Measurements from ENCODE around the gene PRR12. TPM values are rescaled to one million over a fixed set of nuclear protein-coding genes. Genes with fewer than 3 reads are reported as not detected.

Gene PRR12
- total RNA-seq, 2 experiments from 2014 or later = 41.7 to 42.2 TPM

GRCh38 chr19:49665351-49666119 is 74.6 kb downstream of the PRR12 start, which contains the start of the genes BCL2L12 and IRF3:
Gene BCL2L12, plus strand, starts transcription at chr19:49665933. Its CDS starts 760 bp downstream, at chr19:49666693.
Gene IRF3, minus strand, starts transcription at chr19:49665857. Its CDS starts 1,019 bp downstream, at chr19:49664838.
- peak; percentile 78 for ATAC-seq (ENCODE audit: poor library complexity)

GRCh38 chr19:49666120-49666444 is 75.1 kb downstream of the PRR12 start:
- Histone ChIP-seq H3K9me3 (ENCODE audit: control insufficient read depth in 1 of 2, insufficient read depth in 1 of 2, low read length in 2 of 2) (no peaks in the 10 kb centered on the region), H3K27ac (ENCODE audit: low read depth in 1 of 2, low read length in 2 of 2) (peak overlapping the region; percentile 57 to 90), H3K4me3 (ENCODE audit: low read length) (peak overlapping the region; percentile 62), H3K36me3 (ENCODE audit: insufficient read depth, low read length) (peaks cover 19% of the 10 kb centered on the region), H3K27me3 (ENCODE audit: control insufficient read depth in 1 of 2, insufficient read depth in 2 of 2, low read length in 2 of 2) (no peaks in the 10 kb centered on the region), H3K4me1 (ENCODE audit: insufficient read depth, low read length) (peaks cover 44% of the 10 kb centered on the region)
- ChIA-PET CTCF (interaction anchor here (0.8 to 1.5 kb wide), 3 partner anchors 13 to 25 kb away, joined by 3 to 4 read pairs (median 4); no protein-coding TSS in a partner anchor), POLR2A (interaction anchor here (0.9 to 6.7 kb wide), 6 partner anchors 10 to 214 kb away, joined by 5 to 125 read pairs (median 25); partner anchors contain the start of genes PIH1D1, PRMT1, PRR12 and RRAS)
- no peaks in the 10 kb centered on the region for H3K27me3 Mint-ChIP-seq
- H3K27ac Mint-ChIP-seq = peak overlapping the region; percentile 88
- intact Hi-C loops (cut with DNase I, micrococcal nuclease) = loop anchor here (1.0 to 10.0 kb wide), 2 partner anchors 9 to 1411 kb away; partner anchors contain the start of gene CARD8 (in 1 of the 2)
- peak overlapping the region; percentile 95 for H3K4me3 Mint-ChIP-seq
- H3K36me3 Mint-ChIP-seq (ENCODE audit: low read depth) = peaks cover 29% of the 10 kb centered on the region
- no peak for TF ChIP-seq CTCF (IDR thresholded peaks at IDR 0.05)
- DNase-seq (no peak), ATAC-seq (ENCODE audit: poor library complexity) (peak; percentile 3)
- H3K9me3 Mint-ChIP-seq = no peaks in the 10 kb centered on the region
- peaks cover 18% of the 10 kb centered on the region for H3K4me1 Mint-ChIP-seq (ENCODE audit: low read depth)

More at GRCh38 chr19:49665351-49666119, 74.6 kb downstream of the PRR12 start, which contains the start of the genes BCL2L12 and IRF3:
- Mint-ChIP-seq H3K27ac (peak within 1 kb of the TSS; percentile 88), H3K36me3 (ENCODE audit: low read depth) (peaks cover 29% of the 10 kb centered on the region), H3K27me3 (no peaks in the 10 kb centered on the region), H3K4me1 (ENCODE audit: low read depth) (peaks cover 18% of the 10 kb centered on the region), H3K9me3 (no peaks in the 10 kb centered on the region), H3K4me3 (peak within 1 kb of the TSS; percentile 95)
- H3K27me3 ChIP-seq (ENCODE audit: control insufficient read depth in 1 of 2, insufficient read depth in 2 of 2, low read length in 2 of 2) = no peaks in the 10 kb centered on the region
- no peak for TF ChIP-seq CTCF (IDR thresholded peaks at IDR 0.05)
- POLR2A ChIA-PET = interaction anchor here (0.9 to 6.7 kb wide), 10 partner anchors 10 to 214 kb away, joined by 4 to 125 read pairs (median 9); partner anchors contain the start of genes FUZ, NOSIP, PIH1D1 and PRMT1
- peaks cover 44% of the 10 kb centered on the region for H3K4me1 ChIP-seq (ENCODE audit: insufficient read depth, low read length)
- DNase-seq = peak; percentile 99 to 100 (median 99)
- intact Hi-C loops (cut with DNase I, micrococcal nuclease) = loop anchor here (1.0 to 10.0 kb wide), 6 partner anchors 10 to 1411 kb away; partner anchors contain the start of genes CARD8 (in 1 of the 2), PRR12 (in 1 of the 2) and SCAF1 (in 1 of the 2)
- peak within 1 kb of the TSS; percentile 62 for H3K4me3 ChIP-seq (ENCODE audit: low read length)
- H3K36me3 ChIP-seq (ENCODE audit: insufficient read depth, low read length) = peaks cover 25% of the 10 kb centered on the region
- H3K9me3 ChIP-seq (ENCODE audit: control insufficient read depth in 1 of 2, insufficient read depth in 1 of 2, low read length in 2 of 2) = no peaks in the 10 kb centered on the region
- CTCF ChIA-PET = interaction anchor here (0.8 to 1.6 kb wide), 4 partner anchors 13 to 192 kb away, joined by 3 to 4 read pairs (median 4); no protein-coding TSS in a partner anchor
- peak within 1 kb of the TSS; percentile 57 to 90 for H3K27ac ChIP-seq (ENCODE audit: low read depth in 1 of 2, low read length in 2 of 2)

- H3K27ac Mint-ChIP-seq = peak overlapping the region; percentile 40
- POLR2A ChIA-PET = interaction anchor here (1.3 to 1.5 kb wide), 2 partner anchors 9 to 172 kb away, joined by 4 to 6 read pairs; partner anchors contain the start of genes PRMT1 and RPS11
- intact Hi-C loops (cut with DNase I, micrococcal nuclease) = loop anchor here in 1 of 2 experiments (1.0 to 10.0 kb wide), 2 partner anchors 23 to 1413 kb away; partner anchors contain the start of gene CARD8
- Histone ChIP-seq H3K9me3 (ENCODE audit: control insufficient read depth in 1 of 2, insufficient read depth in 1 of 2, low read length in 2 of 2) (no peaks in the 10 kb centered on the region), H3K27me3 (ENCODE audit: control insufficient read depth in 1 of 2, insufficient read depth in 2 of 2, low read length in 2 of 2) (no peaks in the 10 kb centered on the region), H3K36me3 (ENCODE audit: insufficient read depth, low read length) (peaks cover 7% of the 10 kb centered on the region), H3K4me1 (ENCODE audit: insufficient read depth, low read length) (peaks cover 42% of the 10 kb centered on the region), H3K27ac (ENCODE audit: low read depth in 1 of 2, low read length in 2 of 2) (no peak overlapping the region), H3K4me3 (ENCODE audit: low read length) (no peak overlapping the region)
- ATAC-seq (ENCODE audit: poor library complexity) (no peak), DNase-seq (no peak)
- CTCF ChIA-PET = interaction anchor here (1.4 kb wide), 1 partner anchor 87 kb away, joined by 3 read pairs; the partner anchor contains the start of gene NOSIP
- peak overlapping the region; percentile 95 for H3K4me3 Mint-ChIP-seq
- no peaks in the 10 kb centered on the region for H3K9me3 Mint-ChIP-seq
- peaks cover 26% of the 10 kb centered on the region for H3K4me1 Mint-ChIP-seq (ENCODE audit: low read depth)
- H3K27me3 Mint-ChIP-seq = no peaks in the 10 kb centered on the region
- peaks cover 29% of the 10 kb centered on the region for H3K36me3 Mint-ChIP-seq (ENCODE audit: low read depth)
- no peak for TF ChIP-seq CTCF (IDR thresholded peaks at IDR 0.05)
These were observed 76.5 kb downstream of the PRR12 start for GRCh38 chr19:49667473-49667872.
